ENCODE data around the gene PTH1R. TPM values are rescaled to one million over a fixed set of nuclear protein-coding genes. Genes with fewer than 3 reads are reported as not detected.

PTH1R gene
- total RNA-seq, 1 donor from 2014 or later, result 13.0 TPM

DNA sequence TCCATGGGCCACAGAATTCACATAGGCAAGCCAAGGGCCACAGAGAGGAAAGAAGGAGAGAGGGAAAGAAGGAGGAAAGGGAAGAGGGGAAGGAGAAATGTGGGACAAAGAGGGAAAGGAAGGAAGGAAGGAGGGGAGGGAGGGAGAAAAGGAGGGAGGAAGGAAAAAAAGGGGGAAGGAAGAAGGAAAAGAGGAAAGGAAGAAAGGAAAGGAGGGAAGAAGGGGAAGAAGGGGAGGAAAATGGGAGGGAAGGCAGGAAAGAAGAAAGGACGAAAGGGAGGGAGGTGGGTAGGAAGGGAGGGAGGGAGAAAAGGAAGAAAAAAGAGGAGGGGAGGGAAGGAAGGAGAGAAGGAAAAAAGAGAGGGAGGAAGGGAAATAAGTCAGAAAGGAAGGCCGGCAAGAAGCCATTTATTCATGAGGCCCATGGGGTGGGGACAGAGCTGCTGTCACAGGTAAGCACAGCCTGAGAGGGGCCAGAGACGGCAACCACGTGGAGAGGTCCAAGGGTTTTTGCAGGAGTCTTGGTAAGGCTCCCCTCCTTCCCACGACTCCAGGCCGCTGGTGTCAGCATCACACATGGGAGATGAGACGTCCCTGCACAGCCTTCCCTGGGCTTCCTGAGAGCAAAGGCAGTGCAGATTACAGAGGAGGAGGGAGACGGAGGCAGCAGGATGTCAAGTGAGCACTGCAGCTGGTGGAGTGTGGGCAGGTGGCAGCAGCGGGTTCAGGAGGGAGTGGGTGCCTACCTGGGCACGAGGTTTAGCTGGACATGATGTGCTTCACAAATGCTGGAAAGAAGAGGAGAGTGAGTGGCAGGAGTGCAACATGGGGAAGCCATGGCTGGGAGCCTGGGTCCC is 19.8 kb upstream of the PTH1R start:
- Histone ChIP-seq H3K27me3 (no peaks in the 10 kb centered on the region), H3K27ac (no peak overlapping the region), H3K4me3 (no peak overlapping the region), H3K36me3 (no peaks in the 10 kb centered on the region), H3K9me3 (no peaks in the 10 kb centered on the region), H3K4me1 (no peaks in the 10 kb centered on the region)
- no peak for DNase-seq (ENCODE audit: extremely low spot score in 2 of 2)
- intact Hi-C loops (cut with DNase I), result no loop called here
- TF ChIP-seq CTCF (IDR thresholded peaks at IDR 0.05) (no peak), POLR2AphosphoS5 (IDR thresholded peaks at IDR 0.05; ENCODE audit: insufficient read depth in 1 of 2, low read depth in 1 of 2) (no peak), POLR2A (IDR thresholded peaks at IDR 0.05) (no peak)

- Histone ChIP-seq H3K4me3 (no peak overlapping the region), H3K9me3 (no peaks in the 10 kb centered on the region), H3K4me1 (no peaks in the 10 kb centered on the region), H3K27me3 (no peaks in the 10 kb centered on the region), H3K27ac (no peak overlapping the region), H3K36me3 (no peaks in the 10 kb centered on the region)
- no peak for DNase-seq (ENCODE audit: extremely low spot score in 2 of 2)
- TF ChIP-seq CTCF (IDR thresholded peaks at IDR 0.05) (no peak), POLR2AphosphoS5 (IDR thresholded peaks at IDR 0.05; ENCODE audit: insufficient read depth in 1 of 2, low read depth in 1 of 2) (no peak), POLR2A (IDR thresholded peaks at IDR 0.05) (no peak)
- intact Hi-C loops (cut with DNase I), result no loop called here
Measured at GRCh38 chr3:46858456-46858855, 19.1 kb upstream of the PTH1R start.

DNA sequence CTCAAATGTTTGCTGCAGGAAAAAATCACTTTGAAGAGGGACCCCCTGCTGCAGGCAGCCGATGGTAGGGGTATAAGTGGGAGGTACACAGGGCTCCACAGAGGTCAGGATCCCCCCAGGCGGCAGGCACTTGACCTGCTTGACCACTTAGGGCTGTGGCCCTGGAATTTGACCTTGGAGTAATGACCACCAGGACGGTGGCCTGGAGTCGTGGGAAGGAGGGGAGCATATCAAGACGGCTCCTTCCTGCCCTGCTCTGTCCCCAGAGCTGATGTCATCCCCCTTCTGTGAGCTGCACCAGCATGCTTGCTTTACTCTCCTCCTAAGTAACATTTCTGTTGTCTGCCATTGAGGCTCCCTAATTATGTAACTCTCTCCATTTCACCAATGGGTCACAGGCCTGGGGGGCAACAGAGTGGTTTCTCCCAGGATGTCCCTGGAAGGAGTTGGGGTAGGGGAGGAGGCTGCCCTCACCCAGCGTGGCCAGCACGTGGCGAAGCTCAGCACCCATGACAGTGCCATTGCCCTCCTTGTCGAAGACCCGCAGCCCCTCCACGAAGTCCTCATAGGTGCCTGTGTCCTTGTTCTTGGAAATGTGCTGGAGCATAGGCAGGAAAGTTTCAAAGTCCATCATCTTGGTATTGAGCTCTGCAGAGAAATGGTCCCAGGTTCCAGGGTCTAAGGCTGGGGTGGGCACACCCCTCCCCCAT is 18.4 kb upstream of the PTH1R start:
- Histone ChIP-seq H3K27me3 (no peaks in the 10 kb centered on the region), H3K4me3 (no peak overlapping the region), H3K36me3 (no peaks in the 10 kb centered on the region), H3K27ac (no peak overlapping the region), H3K9me3 (no peaks in the 10 kb centered on the region), H3K4me1 (no peaks in the 10 kb centered on the region)
- no peak for DNase-seq (ENCODE audit: extremely low spot score in 2 of 2)
- no peak for TF ChIP-seq POLR2A (IDR thresholded peaks at IDR 0.05)
- TF ChIP-seq CTCF (IDR thresholded peaks at IDR 0.05), result no peak
- no peak for TF ChIP-seq POLR2AphosphoS5 (IDR thresholded peaks at IDR 0.05; ENCODE audit: insufficient read depth in 1 of 2, low read depth in 1 of 2)
- intact Hi-C loops (cut with DNase I), result no loop called here

DNA sequence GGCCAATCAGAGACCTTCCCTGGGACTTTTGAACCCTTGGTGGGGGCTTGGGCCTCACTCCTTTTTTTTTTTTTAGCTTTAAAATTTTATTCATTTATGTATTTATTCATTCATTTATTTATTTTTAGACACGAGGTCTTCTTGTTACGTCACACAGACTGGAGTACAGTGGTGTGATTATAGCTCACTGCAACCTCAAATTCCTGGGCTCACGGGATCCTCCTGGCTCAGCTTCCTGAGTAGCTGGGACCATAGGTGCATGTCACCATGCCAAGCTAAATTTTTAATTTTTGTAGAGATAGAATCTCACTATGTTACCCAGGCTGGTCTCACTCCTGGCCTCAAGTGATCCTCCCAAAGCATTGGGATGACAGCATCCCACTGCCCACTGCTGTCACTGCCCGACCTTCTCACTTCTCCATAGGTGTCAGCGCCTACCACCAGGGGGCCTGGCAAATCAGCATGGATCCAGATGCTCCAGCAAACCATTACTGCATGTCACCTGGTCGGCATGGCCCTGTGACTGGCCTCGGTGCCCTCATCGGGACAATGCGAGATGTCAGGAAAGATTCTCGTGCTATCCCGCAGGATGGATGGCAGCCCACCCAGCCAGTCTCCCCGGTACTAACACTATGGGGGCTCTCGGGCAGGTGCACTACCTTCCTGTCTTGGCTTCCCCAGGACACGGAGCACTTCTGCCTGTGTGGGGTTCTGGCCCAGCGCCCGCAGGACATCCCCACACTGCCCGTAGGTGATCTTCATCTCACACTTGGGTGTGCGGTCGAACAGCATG is 17.3 kb upstream of the PTH1R start:
- TF ChIP-seq POLR2AphosphoS5 (IDR thresholded peaks at IDR 0.05; ENCODE audit: insufficient read depth in 1 of 2, low read depth in 1 of 2), result no peak
- TF ChIP-seq CTCF (IDR thresholded peaks at IDR 0.05), result no peak
- TF ChIP-seq POLR2A (IDR thresholded peaks at IDR 0.05), result no peak
- H3K4me3 ChIP-seq, result no peak overlapping the region
- H3K4me1 ChIP-seq, result peaks cover 9% of the 10 kb centered on the region
- no peaks in the 10 kb centered on the region for H3K36me3 ChIP-seq
- H3K27ac ChIP-seq, result no peak overlapping the region
- intact Hi-C loops (cut with DNase I), result no loop called here
- H3K9me3 ChIP-seq, result no peaks in the 10 kb centered on the region
- no peak for DNase-seq (ENCODE audit: extremely low spot score in 2 of 2)
- H3K27me3 ChIP-seq, result no peaks in the 10 kb centered on the region

Measured in vagina (tissue), 2 donors.